AG09309 (cell line): ENCODE results near the gene RMI2.

ENCODE experiments used
- DNase-seq: peaks from one replicate; pipeline ENCODE4 v3.0.0-alpha.2; 2010; ENCODE audit warnings: low read depth
- H3K4me3 ChIP-seq: 2 replicates; pipeline ENCODE4 v1.5.1; 2011; ENCODE audit warnings: mild to moderate bottlenecking, low read depth, low read length, moderate library complexity; ENCODE audit not compliant: control insufficient read depth
- CTCF ChIP-seq: IDR thresholded peaks from 2 replicates; pipeline ENCODE4 v1.5.1; 2011; ENCODE audit warnings: mild to moderate bottlenecking, low read depth, low read length, inconsistent platforms; ENCODE audit not compliant: insufficient read depth, control insufficient read depth; ENCODE audit errors: missing control alignments

Gene RMI2

GRCh38 chr16:11383481-11384183 is 38.4 kb downstream of the RMI2 start:
- TF ChIP-seq CTCF = no peak
- DNase-seq = no peak
- no peak overlapping the region for H3K4me3 ChIP-seq

GRCh38 chr16:11384184-11384955 is 39.1 kb downstream of the RMI2 start:
- DNase-seq = no peak
- H3K4me3 ChIP-seq = no peak overlapping the region
- no peak for TF ChIP-seq CTCF

- no peak for TF ChIP-seq CTCF
- no peak overlapping the region for H3K4me3 ChIP-seq
- DNase-seq = no peak
These were observed 39.8 kb downstream of the RMI2 start for GRCh38 chr16:11384956-11385586.

- TF ChIP-seq CTCF = no peak
- H3K4me3 ChIP-seq = no peak overlapping the region
- DNase-seq = no peak
These were observed 40.9 kb downstream of the RMI2 start for GRCh38 chr16:11386054-11386680.

GRCh38 chr16:11386791-11387546 is 41.7 kb downstream of the RMI2 start:
- DNase-seq = no peak
- peak; percentile 68 for TF ChIP-seq CTCF
- no peak overlapping the region for H3K4me3 ChIP-seq

- H3K4me3 ChIP-seq = no peak overlapping the region
- no peak for TF ChIP-seq CTCF
- no peak for DNase-seq
These were observed 43.8 kb downstream of the RMI2 start for GRCh38 chr16:11389083-11389482.
